OCI-LY3 (cell line): ENCODE results near the gene GFY.

Source experiments
- H2AFZ ChIP-seq: fragments of 200-600, 300-600 bp; shearing (Covaris generic); 2 replicates; pipeline ENCODE4 v1.6.0; 2014; ENCODE audit warnings: antibody characterized with exemption, low read depth, low read length
- H3K27ac ChIP-seq: fragments of 200-600, 300-600 bp; sonication (generic); 2 replicates; pipeline ENCODE4 v1.5.1; 2014; ENCODE audit warnings: mild to moderate bottlenecking, low read length, moderate library complexity, mixed read lengths
- H3K27me3 ChIP-seq: fragments of 200-600, 300-600 bp; sonication (generic); 2 replicates; pipeline ENCODE4 v1.6.1; 2014; ENCODE audit warnings: low read depth, low read length, mixed read lengths
- H3K36me3 ChIP-seq: fragments of 200-600, 300-600 bp; sonication (generic); replicated peaks from 2 replicates; pipeline ENCODE3; 2014; ENCODE audit warnings: low read depth, low read length, mixed read lengths
- H3K4me1 ChIP-seq: fragments of 300-600, 200-600 bp; sonication (generic); 2 replicates; pipeline ENCODE4 v1.6.1; 2014; ENCODE audit warnings: low read length, mixed read lengths
- H3K4me2 ChIP-seq: fragments of 200-600, 300-600 bp; sonication (generic); 2 replicates; pipeline ENCODE4 v1.6.1; 2014; ENCODE audit warnings: low read length, mixed read lengths
- H3K4me3 ChIP-seq: fragments of 300-600, 200-600 bp; sonication (generic); 2 replicates; pipeline ENCODE4 v1.5.1; 2014; ENCODE audit warnings: antibody characterized with exemption, mild to moderate bottlenecking, low read length, moderate library complexity
- H3K79me2 ChIP-seq: fragments of 300-600, 200-600 bp; shearing (Covaris generic); 2 replicates; pipeline ENCODE4 v1.6.1; 2014; ENCODE audit warnings: mild to moderate bottlenecking, low read length, mixed read lengths
- H3K9ac ChIP-seq: fragments of 300-600, 200-600 bp; shearing (Covaris generic); 2 replicates; pipeline ENCODE4 v1.6.0; 2014; ENCODE audit warnings: mild to moderate bottlenecking, low read length, moderate library complexity
- H3K9me3 ChIP-seq: fragments of 200-600, 300-600 bp; shearing (Covaris generic); 2 replicates; pipeline ENCODE4 v1.6.1; 2014; ENCODE audit warnings: low read length, mixed read lengths; ENCODE audit not compliant: insufficient read depth
- H4K20me1 ChIP-seq: fragments of 200-600, 300-600 bp; sonication (generic); 2 replicates; pipeline ENCODE4 v1.6.1; 2016; ENCODE audit warnings: low read length, mixed read lengths; ENCODE audit not compliant: insufficient read depth
- EZH2phosphoT487 ChIP-seq: fragments of 200-600 bp; shearing (Covaris generic); IDR thresholded peaks from 2 replicates; pipeline ENCODE4 v1.6.1; 2018; ENCODE audit warnings: antibody characterized with exemption, mixed run types, low read depth
- TF ChIP-seq, protein P1 (sequence below): fragments of 200-600, 300-600 bp; sonication (generic); IDR thresholded peaks from 2 replicates; pipeline ENCODE4 v1.5.1; 2014; ENCODE audit warnings: antibody characterized with exemption, low read length, low read depth

GFY gene

DNA sequence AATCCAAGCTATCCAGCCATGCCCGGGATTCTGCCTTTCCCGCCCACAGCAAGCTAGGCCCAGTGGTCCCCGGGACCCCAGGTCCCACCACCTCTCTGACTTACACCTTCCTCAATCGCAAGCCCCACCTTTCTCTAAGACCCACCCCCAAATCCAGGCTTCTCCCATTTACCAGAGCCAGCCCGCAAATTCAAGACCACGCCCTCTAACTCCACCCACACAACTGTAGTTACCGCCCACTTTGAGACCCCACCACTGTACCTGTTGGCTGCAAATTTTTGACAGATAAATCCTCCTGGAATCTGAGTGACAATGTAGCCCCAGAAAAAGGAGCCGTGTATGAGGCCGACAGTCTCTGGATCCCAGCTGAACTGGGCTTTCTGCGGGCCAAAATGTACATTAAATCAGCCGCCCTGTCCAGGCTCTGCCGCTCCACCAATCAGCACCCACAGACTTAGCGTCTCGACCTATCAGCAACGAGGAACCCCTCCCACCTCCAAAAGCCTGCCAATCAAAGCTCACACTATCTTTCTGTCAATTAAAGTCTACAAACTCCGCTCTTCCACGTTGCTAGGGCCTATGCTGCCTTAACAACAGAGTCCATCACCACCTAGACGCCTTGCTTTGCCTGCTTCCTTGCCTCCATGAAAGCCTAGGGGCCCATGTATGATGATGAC is 9.9 kb downstream of the GFY start:
- no peak overlapping the region for H3K9ac ChIP-seq
- H3K4me2 ChIP-seq, result no peak overlapping the region
- no peaks in the 10 kb centered on the region for H3K9me3 ChIP-seq
- H3K27ac ChIP-seq, result no peak overlapping the region
- H2AFZ ChIP-seq, result no peak overlapping the region
- TF ChIP-seq, protein P1, sequence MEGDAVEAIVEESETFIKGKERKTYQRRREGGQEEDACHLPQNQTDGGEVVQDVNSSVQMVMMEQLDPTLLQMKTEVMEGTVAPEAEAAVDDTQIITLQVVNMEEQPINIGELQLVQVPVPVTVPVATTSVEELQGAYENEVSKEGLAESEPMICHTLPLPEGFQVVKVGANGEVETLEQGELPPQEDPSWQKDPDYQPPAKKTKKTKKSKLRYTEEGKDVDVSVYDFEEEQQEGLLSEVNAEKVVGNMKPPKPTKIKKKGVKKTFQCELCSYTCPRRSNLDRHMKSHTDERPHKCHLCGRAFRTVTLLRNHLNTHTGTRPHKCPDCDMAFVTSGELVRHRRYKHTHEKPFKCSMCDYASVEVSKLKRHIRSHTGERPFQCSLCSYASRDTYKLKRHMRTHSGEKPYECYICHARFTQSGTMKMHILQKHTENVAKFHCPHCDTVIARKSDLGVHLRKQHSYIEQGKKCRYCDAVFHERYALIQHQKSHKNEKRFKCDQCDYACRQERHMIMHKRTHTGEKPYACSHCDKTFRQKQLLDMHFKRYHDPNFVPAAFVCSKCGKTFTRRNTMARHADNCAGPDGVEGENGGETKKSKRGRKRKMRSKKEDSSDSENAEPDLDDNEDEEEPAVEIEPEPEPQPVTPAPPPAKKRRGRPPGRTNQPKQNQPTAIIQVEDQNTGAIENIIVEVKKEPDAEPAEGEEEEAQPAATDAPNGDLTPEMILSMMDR, result no peak
- TF ChIP-seq EZH2phosphoT487, result no peak
- H3K27me3 ChIP-seq, result peaks cover 29% of the 10 kb centered on the region
- H4K20me1 ChIP-seq, result no peaks in the 10 kb centered on the region
- H3K79me2 ChIP-seq, result no peaks in the 10 kb centered on the region
- no peak overlapping the region for H3K4me3 ChIP-seq
- no peaks in the 10 kb centered on the region for H3K36me3 ChIP-seq
- H3K4me1 ChIP-seq, result peaks cover 6% of the 10 kb centered on the region

DNA sequence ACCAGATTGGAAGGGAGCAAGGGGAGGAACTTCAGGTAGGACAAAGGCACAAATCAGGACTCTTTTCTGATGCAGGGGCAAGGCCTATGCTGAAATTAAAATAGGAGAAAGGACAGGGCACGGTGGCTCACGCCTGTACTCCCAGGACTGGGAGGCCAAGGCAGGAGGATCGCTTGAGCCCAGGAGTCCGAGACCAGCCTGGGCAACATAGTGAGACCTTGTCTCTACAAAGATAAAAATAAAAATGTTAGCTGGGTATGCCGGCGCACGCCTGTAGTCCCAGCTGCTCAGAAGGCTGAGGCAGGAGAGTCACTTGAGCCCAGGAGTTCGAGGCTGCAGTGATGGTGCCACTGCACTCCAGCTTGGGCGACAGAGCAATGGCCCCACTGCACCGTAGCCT is 10.5 kb downstream of the GFY start:
- Histone ChIP-seq H4K20me1 (no peaks in the 10 kb centered on the region), H3K9ac (no peak overlapping the region), H3K4me1 (0 out of 2 replicates have a peak, but pooled peaks cover under 1% of the 10 kb centered on the region), H3K36me3 (no peaks in the 10 kb centered on the region), H3K79me2 (no peaks in the 10 kb centered on the region), H3K9me3 (no peaks in the 10 kb centered on the region), H3K4me3 (no peak overlapping the region), H3K27me3 (peaks cover 35% of the 10 kb centered on the region), H2AFZ (no peak overlapping the region), H3K4me2 (no peak overlapping the region), H3K27ac (no peak overlapping the region)
- TF ChIP-seq EZH2phosphoT487, result no peak
- TF ChIP-seq, protein P1, result no peak

DNA sequence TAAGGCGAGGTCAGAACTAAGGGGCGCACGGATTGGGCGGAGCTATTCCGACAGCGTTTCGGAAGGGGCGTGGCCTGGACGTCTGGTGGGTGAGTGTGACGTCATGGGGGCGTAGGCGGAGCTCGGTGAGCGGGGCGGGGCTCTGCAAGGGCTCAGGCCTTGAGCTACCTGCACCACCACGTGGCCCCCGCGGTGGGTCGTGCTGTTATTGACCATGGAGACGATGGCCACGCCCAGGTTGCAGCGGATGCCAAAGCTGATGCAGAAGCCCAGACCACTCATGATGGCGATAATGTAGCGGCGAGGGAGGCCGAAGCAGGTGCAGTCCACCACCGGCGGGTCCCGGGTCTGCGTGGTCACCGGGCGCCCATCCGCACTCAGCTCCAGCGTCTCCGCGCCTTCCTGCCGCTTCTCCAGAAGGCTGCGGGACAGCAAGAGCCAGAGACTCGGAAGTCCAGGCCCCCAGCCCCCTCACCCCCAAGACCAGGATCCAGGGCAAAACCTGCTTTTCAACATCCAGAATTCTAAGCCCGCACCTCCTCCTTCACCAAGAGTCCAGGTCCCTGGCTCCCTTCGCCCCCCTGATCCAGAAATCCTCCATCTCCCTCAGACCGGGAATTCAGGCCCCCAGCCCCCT is 11.3 kb downstream of the GFY start:
- H3K36me3 ChIP-seq, result no peaks in the 10 kb centered on the region
- no peak overlapping the region for H3K9ac ChIP-seq
- H3K9me3 ChIP-seq, result no peaks in the 10 kb centered on the region
- no peaks in the 10 kb centered on the region for H3K79me2 ChIP-seq
- no peaks in the 10 kb centered on the region for H4K20me1 ChIP-seq
- H2AFZ ChIP-seq, result no peak overlapping the region
- peaks cover 38% of the 10 kb centered on the region for H3K27me3 ChIP-seq
- no peak overlapping the region for H3K4me2 ChIP-seq
- no peak for TF ChIP-seq EZH2phosphoT487
- TF ChIP-seq, protein P1, result no peak
- no peaks in the 10 kb centered on the region for H3K4me1 ChIP-seq
- H3K27ac ChIP-seq, result no peak overlapping the region
- no peak overlapping the region for H3K4me3 ChIP-seq

DNA sequence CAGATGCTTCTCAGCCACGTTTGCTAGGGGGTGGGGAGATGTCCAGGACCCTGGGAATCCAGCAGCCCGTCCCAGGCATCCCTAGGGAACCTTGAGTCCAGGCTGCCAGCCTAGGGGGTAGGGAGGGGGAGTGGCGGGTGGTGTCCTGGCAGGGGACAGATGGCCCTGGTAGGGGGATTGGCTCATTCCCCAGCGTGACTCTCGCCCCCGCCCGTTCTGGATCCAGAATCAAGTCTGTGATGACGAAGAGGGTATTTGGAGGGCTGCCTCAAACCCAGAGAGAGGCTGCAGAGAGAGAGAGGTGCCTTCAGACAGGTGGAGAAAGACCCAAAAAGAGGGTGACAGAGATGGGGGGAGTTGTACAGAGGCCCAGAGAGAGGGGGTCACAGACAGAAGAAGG is 12.0 kb downstream of the GFY start:
- peaks cover under 1% of the 10 kb centered on the region; the same call in 1 of the 2 replicates for H3K4me1 ChIP-seq
- H3K36me3 ChIP-seq, result no peaks in the 10 kb centered on the region
- TF ChIP-seq EZH2phosphoT487, result no peak
- TF ChIP-seq, protein P1, result no peak
- no peak overlapping the region for H3K9ac ChIP-seq
- no peaks in the 10 kb centered on the region for H3K79me2 ChIP-seq
- no peaks in the 10 kb centered on the region for H3K9me3 ChIP-seq
- H4K20me1 ChIP-seq, result no peaks in the 10 kb centered on the region
- H3K27ac ChIP-seq, result no peak overlapping the region
- H3K4me3 ChIP-seq, result no peak overlapping the region
- H3K27me3 ChIP-seq, result peaks cover 45% of the 10 kb centered on the region
- H3K4me2 ChIP-seq, result no peak overlapping the region
- no peak overlapping the region for H2AFZ ChIP-seq
